Left forelimb (tissue), 1 donor: ENCODE data around the gene PAX7.
"Not testable (repeated sequence)": the region's sequence is repeated elsewhere in the genome, so short reads cannot be mapped to it uniquely, and the experiment has no call there.

Experiments used
- DNase-seq: peaks from one replicate; pipeline ENCODE4 v3.0.0-alpha.2; 2018; ENCODE audit warnings: low spot score

Gene PAX7

GRCh38 chr1:18761948-18762840 is 131.5 kb downstream of the PAX7 start:
- peak; percentile 80 for DNase-seq

GRCh38 chr1:18764362-18764761 is 133.7 kb downstream of the PAX7 start:
- DNase-seq: no peak

DNA sequence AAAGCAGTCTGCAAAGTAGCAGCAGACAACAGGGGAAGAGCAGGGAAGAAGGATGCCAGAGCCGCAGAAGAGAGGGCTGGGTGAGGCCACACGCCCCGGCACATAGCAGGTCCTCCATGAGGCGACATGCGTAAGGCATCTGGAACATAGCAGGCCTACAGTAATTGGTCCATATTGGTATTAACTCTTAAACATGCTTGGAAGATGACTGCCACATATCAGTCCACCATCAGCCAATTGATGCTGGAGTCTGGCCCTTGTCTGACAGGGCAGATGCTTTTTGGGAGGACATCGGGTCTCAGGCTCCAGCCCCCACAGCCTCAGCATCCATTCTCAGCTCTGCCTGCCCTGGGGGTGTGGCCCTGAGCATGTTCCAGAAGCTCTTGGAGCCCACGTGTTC is 135.1 kb downstream of the PAX7 start:
- DNase-seq: no peak

DNA sequence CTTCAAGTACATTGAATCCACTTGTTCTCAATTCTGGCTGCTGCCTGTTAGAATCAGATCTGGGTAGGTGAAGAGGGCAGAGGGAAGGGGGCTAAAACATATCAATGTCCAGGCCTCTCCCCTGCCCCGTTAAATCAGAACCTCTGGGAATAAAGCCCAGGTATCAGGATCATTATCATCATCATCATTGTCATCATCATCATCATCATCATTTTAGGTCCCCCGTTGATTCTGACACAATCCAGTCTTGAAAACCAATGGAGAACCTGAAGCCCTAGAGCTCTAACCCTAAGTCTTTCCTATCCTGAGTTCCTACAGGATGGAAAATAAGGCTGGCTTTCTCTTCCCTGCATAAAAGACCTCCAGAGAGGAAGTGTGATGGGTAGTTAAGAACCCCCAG is 135.7 kb downstream of the PAX7 start:
- DNase-seq: no peak

DNA sequence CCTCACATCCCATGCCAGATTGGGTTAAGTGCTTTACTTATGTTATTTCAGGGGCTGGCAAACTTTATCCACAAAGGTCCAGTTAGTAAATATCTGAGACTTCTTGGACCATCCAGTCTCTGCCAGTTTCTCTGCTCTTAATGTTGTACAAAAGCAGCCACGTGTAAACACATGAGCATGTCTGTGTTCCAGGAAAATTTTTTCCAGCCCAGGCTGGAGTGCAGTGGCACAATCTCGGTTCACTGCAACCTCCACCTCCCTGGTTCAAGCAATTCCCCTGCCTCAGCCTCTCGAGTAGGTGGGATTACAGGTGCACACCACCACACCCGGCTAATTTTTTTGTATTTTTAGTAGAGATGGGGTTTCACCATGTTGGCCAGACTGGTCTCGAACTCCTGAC is 136.9 kb downstream of the PAX7 start:
- DNase-seq: not testable (repeated sequence)

DNA sequence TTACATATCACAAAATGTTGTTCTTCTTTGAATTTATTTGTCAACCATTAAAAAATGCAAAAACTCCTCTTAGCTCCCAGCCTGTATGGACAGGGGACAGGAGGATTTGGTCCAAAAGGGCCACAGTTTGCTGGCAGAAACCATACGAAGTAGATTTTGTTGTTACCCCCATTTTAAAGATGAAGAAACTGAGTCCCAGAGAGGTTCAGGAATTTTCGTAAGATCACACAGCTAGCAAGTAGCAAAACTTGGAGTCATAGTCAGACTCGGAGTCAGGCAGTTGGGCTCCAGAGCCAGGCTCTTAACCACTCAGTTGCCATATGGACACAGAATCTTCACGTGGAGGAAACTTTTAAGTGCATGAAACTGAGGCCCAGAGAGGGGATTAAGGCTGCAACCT is 137.4 kb downstream of the PAX7 start:
- DNase-seq: no peak

GRCh38 chr1:18769140-18769539 is 138.5 kb downstream of the PAX7 start:
- DNase-seq: no peak

DNA sequence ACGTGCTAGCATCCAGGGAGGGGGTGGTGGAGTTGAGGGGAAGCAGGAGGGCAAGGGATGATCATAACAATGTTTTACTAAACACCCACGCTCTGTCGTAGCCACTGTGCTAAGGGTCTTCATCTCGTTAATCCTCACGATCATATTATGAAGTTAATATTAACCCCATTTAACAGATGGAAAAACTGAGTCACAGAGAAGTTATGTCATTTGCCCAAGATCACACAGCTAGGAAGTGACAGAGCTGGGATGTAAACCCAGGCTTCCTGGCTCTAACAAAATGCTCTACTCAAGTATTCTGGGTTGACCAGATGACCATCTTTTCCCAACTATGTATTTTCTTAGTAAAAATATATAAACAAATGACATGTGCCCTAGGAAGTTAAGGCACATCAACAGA is 140.2 kb downstream of the PAX7 start:
- no peak for DNase-seq

DNA sequence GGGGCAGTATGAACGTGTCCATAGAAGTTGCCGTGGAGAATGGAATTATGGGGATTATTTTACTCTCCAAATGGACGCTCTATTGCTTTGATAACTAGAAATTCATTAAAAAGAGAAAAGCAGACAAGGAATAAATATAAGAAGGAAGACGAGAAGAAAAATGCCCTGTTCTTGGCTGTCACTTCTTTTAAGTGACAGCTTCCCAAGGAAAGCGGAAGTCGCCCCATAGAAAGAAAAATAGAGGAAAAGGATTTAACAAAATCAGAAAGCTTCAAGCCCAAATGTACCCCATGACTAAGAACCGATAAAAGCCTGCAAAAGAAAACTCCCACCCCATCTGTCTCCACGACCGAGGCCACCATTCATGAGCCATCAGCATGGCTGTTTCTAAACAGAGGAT is 143.1 kb downstream of the PAX7 start:
- no peak for DNase-seq

DNA sequence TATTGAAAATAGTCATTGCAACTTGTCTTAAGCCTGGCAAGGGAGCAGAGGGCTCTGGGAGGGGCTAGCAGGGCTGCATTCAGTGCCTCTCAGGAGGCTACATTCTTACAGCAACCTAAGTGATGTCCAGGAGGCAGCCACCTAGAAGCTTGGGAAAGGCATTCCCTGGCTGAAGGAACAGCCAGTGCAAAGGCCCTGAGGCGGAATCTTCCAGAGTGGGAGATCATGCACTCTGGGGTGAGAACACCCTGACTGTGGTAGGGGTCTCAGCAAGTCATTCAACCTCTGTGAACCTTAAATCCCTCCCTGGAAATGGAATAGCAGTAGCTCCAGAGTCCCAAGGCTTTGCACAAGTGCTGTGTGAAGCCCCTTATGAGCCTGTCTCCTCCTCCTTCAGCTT is 144.7 kb downstream of the PAX7 start:
- DNase-seq: no peak

DNA sequence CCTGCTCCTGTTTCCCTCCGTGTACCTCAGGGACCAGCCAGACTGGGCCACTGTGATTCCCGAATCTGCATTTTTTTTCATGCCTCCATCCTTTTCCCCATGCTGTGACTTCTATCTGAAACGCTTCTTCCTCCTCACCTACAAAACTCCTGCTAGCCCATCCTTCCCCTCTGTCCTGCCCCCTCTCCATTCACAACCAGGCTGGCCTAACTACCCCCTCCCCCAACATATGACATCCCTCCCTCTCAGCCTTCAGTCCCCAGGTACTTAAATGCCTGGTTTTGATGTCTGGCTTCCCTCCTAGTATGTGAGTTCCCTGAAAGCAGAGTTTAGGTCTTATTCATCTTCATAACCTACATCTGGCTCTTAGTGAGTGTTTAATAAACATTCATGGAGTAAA is 146.1 kb downstream of the PAX7 start:
- DNase-seq: peak; percentile 23

DNA sequence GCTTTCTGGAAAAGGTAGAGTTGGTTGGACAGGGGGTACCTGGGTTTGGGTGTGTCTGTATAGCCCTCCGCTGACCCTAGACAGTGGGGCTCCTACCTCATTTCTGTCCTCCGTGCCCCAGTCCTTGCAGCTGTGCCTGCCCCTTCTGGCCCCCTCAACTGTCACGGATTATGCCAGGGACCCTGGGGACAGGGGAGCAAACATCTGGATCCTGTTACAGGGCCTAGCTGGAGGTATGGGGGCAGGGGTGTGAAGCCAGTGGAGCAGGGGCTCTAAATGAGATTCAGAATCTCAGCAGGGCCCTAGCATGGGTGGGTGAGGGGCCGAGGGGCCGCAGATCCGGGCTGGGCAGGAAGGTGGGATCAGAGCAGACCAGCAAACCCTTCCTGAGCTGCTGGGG is 147.8 kb downstream of the PAX7 start:
- peak; percentile 18 for DNase-seq

DNA sequence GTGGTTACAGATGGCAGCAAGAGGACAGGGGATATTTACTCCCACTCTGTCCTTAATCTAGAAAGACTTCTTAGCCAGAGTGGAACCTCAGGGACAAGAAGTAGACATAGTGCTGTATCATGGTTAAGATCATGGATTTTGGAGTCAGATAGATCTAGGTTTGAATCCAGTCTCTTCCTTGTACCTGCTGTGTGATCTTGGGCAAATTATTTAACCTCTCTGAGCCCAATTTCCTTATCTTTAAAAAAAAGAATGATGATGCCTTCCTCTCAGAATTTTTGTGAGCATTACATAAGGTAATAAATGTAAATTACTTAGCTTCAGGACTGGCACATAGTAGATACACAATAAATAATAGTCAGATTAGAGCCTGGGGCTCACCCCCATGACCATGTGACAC is 150.4 kb downstream of the PAX7 start:
- DNase-seq: no peak

GRCh38 chr1:18783705-18784481 is 153.2 kb downstream of the PAX7 start:
- DNase-seq: no peak

- no peak for DNase-seq
These were observed 153.8 kb downstream of the PAX7 start for GRCh38 chr1:18784482-18784831.

GRCh38 chr1:18786149-18786548 is 155.5 kb downstream of the PAX7 start:
- DNase-seq: no peak

GRCh38 chr1:18787825-18788385 is 157.3 kb downstream of the PAX7 start:
- DNase-seq: no peak

DNA sequence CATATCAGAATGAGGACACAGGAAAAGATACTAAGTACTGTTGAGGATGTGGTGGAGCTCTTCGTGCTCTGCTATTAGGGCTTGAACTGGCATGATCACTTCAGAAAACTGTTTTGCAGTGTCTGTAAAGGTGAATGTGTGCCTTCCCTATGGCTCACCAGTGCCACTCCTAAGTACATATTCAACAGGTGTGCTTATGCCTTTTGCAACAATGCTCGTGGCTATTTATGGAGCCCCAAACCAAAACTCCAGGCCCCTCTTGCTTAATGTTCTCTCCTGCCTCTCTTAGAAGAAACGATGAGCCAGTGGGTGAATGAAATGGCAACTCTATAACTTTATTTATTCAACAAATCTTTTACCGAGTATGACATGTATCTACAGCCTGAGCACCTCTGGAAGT is 158.6 kb downstream of the PAX7 start:
- no peak for DNase-seq

DNA sequence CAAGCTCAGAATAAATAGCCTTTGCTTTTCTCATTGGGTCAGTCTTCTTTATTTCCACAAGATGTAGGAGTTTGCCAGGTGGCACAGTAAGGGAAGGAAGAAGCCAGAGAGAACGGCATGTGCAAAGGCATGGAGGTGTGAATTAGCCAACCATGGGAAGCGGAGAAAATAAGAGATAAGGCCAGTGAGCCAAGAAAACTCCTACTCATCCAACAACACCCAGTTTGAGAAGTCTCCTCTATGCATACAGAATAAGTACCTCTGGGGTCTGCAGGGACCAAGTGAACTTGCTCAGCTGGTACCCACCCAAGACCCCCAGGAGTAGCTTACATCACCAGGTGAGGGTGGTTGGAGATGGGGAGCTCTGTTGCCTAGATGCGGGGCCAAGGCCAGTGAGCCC is 162.1 kb downstream of the PAX7 start:
- no peak for DNase-seq

- no peak for DNase-seq
These were observed 162.5 kb downstream of the PAX7 start for GRCh38 chr1:18793164-18793563.

DNA sequence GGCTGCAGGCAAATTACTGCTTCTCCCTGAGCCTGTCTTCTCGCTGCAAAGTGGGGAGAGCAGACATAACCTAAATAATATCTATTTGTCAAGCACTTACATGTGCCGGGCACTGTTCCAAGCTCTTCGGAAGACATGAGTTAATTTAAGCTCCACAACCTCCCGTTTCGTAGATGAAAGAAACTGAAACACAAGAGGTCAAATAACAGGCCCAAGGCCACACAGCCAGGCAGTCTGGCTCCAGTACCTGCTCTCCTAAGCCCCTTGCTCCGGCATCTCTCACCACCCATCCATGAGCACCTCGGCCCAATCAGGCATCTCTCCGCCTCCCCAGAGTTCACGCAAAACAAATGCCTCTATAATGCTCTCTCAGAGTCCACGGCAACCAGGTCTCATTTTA is 163.4 kb downstream of the PAX7 start:
- no peak for DNase-seq

DNA sequence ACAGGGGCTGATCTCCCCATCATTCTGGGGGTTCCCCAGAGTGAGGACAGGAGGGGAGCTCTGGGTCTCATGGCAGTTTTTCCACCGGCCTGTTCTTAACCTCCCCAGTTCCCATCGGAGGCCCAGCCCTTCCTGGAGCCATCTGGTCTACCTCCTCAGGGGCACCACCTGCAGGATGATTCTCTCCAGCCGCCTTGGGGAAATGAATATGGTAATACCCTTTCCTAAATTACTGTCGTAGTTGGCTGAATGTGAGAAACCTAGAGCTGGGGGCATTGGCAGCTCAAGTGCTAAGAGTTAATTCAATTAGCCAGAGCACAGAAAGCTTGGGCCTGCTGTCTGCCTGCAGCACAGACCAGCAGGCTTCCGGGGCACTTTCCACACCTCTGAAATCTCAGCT is 163.9 kb downstream of the PAX7 start:
- no peak for DNase-seq

GRCh38 chr1:18795002-18795689 is 164.5 kb downstream of the PAX7 start:
- DNase-seq: no peak
